ENCODE data around the gene DDX1.

DDX1 gene

GRCh38 chr2:15615301-15615920, 23.7 kb downstream of the DDX1 start:
- no peak overlapping the region for H3K4me3 ChIP-seq (ENCODE audit: insufficient read depth, low read depth, low read length, poor library complexity, severe bottlenecking)
- no peak overlapping the region for H3K27ac ChIP-seq (ENCODE audit: insufficient read depth, low read length, poor library complexity, severe bottlenecking)
- H3K27me3 ChIP-seq (replicated peaks; ENCODE audit: control insufficient read depth, insufficient read depth, low read length, poor library complexity, severe bottlenecking) = no peaks in the 10 kb centered on the region
- no peak for DNase-seq
- H3K4me1 ChIP-seq (ENCODE audit: control insufficient read depth, insufficient read depth, low read length, poor library complexity, severe bottlenecking) = no peaks in the 10 kb centered on the region
- peaks cover 41% of the 10 kb centered on the region for H3K36me3 ChIP-seq (ENCODE audit: control insufficient read depth, insufficient read depth, low read length)
- H3K9me3 ChIP-seq (ENCODE audit: control insufficient read depth, low read length) = no peaks in the 10 kb centered on the region

GRCh38 chr2:15616429-15616828, 24.8 kb downstream of the DDX1 start:
- no peak overlapping the region for H3K27ac ChIP-seq (ENCODE audit: insufficient read depth, low read length, poor library complexity, severe bottlenecking)
- H3K27me3 ChIP-seq (replicated peaks; ENCODE audit: control insufficient read depth, insufficient read depth, low read length, poor library complexity, severe bottlenecking) = no peaks in the 10 kb centered on the region
- H3K4me1 ChIP-seq (ENCODE audit: control insufficient read depth, insufficient read depth, low read length, poor library complexity, severe bottlenecking) = no peaks in the 10 kb centered on the region
- peaks cover 50% of the 10 kb centered on the region for H3K36me3 ChIP-seq (ENCODE audit: control insufficient read depth, insufficient read depth, low read length)
- no peak for DNase-seq
- no peaks in the 10 kb centered on the region for H3K9me3 ChIP-seq (ENCODE audit: control insufficient read depth, low read length)
- H3K4me3 ChIP-seq (ENCODE audit: insufficient read depth, low read depth, low read length, poor library complexity, severe bottlenecking) = no peak overlapping the region

DNA sequence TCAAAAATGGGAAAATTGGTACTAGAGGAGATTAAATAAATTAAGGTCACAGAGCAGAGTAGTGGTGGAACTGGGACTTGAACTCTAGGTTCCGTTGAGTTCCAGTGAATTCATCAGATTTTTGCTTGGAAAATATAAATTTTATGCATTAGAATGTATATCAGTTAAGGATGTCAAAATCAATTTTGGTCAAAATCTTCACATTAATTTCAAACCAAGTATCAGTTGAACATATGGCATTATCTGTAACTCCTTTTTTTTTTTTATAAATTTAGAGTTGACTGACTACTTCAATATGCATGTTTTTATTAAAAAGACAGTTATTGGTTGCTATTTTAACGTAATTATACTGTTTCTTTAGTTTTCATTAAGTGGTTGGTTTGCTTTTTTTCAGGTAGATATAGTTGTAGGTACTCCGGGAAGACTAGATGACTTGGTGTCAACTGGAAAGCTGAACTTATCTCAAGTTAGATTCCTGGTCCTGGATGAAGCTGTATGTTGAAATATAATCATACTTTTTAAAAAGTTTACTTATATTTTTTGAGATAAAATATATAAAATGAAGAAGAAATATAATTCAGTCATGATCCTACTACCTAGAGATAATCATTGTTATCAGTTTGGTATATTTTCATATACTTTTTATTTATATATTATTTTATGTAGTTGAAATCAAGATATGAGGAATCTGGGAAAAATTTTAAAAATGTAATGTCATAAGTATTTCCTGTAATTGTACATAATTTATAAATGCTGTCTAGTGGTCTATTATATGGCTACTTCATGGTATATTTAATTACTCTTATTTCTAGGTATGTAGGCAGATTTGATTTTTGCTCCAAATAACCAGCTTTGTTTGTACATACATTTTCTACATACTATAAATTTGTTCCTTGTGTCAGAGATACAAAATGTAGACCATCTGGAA, 25.4 kb downstream of the DDX1 start:
- no peaks in the 10 kb centered on the region for H3K4me1 ChIP-seq (ENCODE audit: control insufficient read depth, insufficient read depth, low read length, poor library complexity, severe bottlenecking)
- DNase-seq = no peak

DNA sequence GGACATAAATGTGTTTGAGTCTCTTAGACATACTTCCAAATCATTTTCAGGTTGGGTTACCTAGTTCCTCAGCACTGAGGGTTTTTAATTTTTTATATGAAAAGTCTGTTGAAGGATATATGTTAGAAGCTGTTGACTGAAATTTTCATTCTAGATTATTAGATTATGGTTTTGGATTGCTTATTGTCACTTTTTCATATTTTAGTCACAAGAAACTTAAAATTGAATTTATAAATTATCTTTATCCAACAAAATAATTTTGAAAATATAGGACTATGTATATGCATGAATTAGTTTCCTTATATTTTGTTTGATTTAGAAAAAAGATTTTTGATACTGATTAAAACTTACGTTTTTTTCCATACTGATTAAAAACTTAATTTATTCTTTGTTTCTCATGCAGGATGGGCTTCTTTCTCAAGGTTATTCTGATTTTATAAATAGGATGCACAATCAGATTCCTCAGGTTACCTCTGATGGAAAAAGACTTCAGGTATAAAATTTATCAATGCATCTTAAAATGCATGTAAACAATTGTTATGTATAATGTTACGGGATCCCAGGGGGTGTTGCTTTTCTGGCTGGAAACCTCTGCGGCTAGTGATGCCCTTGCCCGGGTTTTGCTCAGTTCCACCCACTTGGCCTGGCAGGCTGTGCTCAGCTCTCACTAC, 26.2 kb downstream of the DDX1 start:
- Histone ChIP-seq H3K27ac (ENCODE audit: insufficient read depth, low read length, poor library complexity, severe bottlenecking) (no peak overlapping the region), H3K36me3 (ENCODE audit: control insufficient read depth, insufficient read depth, low read length) (peaks cover 59% of the 10 kb centered on the region), H3K4me3 (ENCODE audit: insufficient read depth, low read depth, low read length, poor library complexity, severe bottlenecking) (no peak overlapping the region), H3K9me3 (ENCODE audit: control insufficient read depth, low read length) (no peaks in the 10 kb centered on the region), H3K27me3 (replicated peaks; ENCODE audit: control insufficient read depth, insufficient read depth, low read length, poor library complexity, severe bottlenecking) (no peaks in the 10 kb centered on the region), H3K4me1 (ENCODE audit: control insufficient read depth, insufficient read depth, low read length, poor library complexity, severe bottlenecking) (no peaks in the 10 kb centered on the region)
- DNase-seq = no peak

More for the DNA sequence above, 25.4 kb downstream of the DDX1 start:
- Histone ChIP-seq H3K27me3 (replicated peaks; ENCODE audit: control insufficient read depth, insufficient read depth, low read length, poor library complexity, severe bottlenecking) (no peaks in the 10 kb centered on the region), H3K36me3 (ENCODE audit: control insufficient read depth, insufficient read depth, low read length) (peaks cover 52% of the 10 kb centered on the region), H3K9me3 (ENCODE audit: control insufficient read depth, low read length) (no peaks in the 10 kb centered on the region), H3K4me3 (ENCODE audit: insufficient read depth, low read depth, low read length, poor library complexity, severe bottlenecking) (no peak overlapping the region), H3K27ac (ENCODE audit: insufficient read depth, low read length, poor library complexity, severe bottlenecking) (no peak overlapping the region)

- no peak overlapping the region for H3K4me3 ChIP-seq (ENCODE audit: insufficient read depth, low read depth, low read length, poor library complexity, severe bottlenecking)
- no peak overlapping the region for H3K27ac ChIP-seq (ENCODE audit: insufficient read depth, low read length, poor library complexity, severe bottlenecking)
- no peaks in the 10 kb centered on the region for H3K27me3 ChIP-seq (replicated peaks; ENCODE audit: control insufficient read depth, insufficient read depth, low read length, poor library complexity, severe bottlenecking)
- no peaks in the 10 kb centered on the region for H3K9me3 ChIP-seq (ENCODE audit: control insufficient read depth, low read length)
- peaks cover 61% of the 10 kb centered on the region for H3K36me3 ChIP-seq (ENCODE audit: control insufficient read depth, insufficient read depth, low read length)
- H3K4me1 ChIP-seq (ENCODE audit: control insufficient read depth, insufficient read depth, low read length, poor library complexity, severe bottlenecking) = no peaks in the 10 kb centered on the region
- no peak for DNase-seq
These were observed 26.8 kb downstream of the DDX1 start for GRCh38 chr2:15618449-15618855.

GRCh38 chr2:15619076-15619475, 27.4 kb downstream of the DDX1 start:
- Histone ChIP-seq H3K36me3 (ENCODE audit: control insufficient read depth, insufficient read depth, low read length) (peaks cover 67% of the 10 kb centered on the region), H3K4me1 (ENCODE audit: control insufficient read depth, insufficient read depth, low read length, poor library complexity, severe bottlenecking) (no peaks in the 10 kb centered on the region), H3K27me3 (replicated peaks; ENCODE audit: control insufficient read depth, insufficient read depth, low read length, poor library complexity, severe bottlenecking) (no peaks in the 10 kb centered on the region), H3K27ac (ENCODE audit: insufficient read depth, low read length, poor library complexity, severe bottlenecking) (no peak overlapping the region), H3K9me3 (ENCODE audit: control insufficient read depth, low read length) (no peaks in the 10 kb centered on the region), H3K4me3 (ENCODE audit: insufficient read depth, low read depth, low read length, poor library complexity, severe bottlenecking) (no peak overlapping the region)
- no peak for DNase-seq

- Histone ChIP-seq H3K27me3 (replicated peaks; ENCODE audit: control insufficient read depth, insufficient read depth, low read length, poor library complexity, severe bottlenecking) (no peaks in the 10 kb centered on the region), H3K9me3 (ENCODE audit: control insufficient read depth, low read length) (no peaks in the 10 kb centered on the region), H3K36me3 (ENCODE audit: control insufficient read depth, insufficient read depth, low read length) (peaks cover 70% of the 10 kb centered on the region), H3K4me3 (ENCODE audit: insufficient read depth, low read depth, low read length, poor library complexity, severe bottlenecking) (no peak overlapping the region), H3K27ac (ENCODE audit: insufficient read depth, low read length, poor library complexity, severe bottlenecking) (no peak overlapping the region), H3K4me1 (ENCODE audit: control insufficient read depth, insufficient read depth, low read length, poor library complexity, severe bottlenecking) (no peaks in the 10 kb centered on the region)
- DNase-seq = no peak
These were observed 27.8 kb downstream of the DDX1 start for GRCh38 chr2:15619510-15619909.

DNA sequence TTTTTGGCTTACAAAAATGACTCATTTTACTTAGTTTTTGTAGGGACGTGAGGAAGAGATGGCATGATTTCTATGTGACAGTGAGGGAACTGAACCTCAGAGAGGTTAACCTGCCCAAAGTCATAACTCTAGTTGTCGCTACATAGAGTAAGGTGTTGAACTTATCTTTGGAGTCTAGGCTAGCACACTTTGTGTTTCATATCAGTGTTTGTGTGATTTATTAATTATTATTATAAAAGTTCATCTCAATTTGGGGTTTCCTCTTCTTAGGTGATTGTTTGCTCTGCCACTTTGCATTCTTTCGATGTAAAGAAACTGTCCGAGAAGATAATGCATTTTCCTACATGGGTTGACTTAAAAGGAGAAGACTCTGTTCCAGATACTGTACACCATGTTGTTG, 28.3 kb downstream of the DDX1 start:
- H3K36me3 ChIP-seq (ENCODE audit: control insufficient read depth, insufficient read depth, low read length) = peaks cover 73% of the 10 kb centered on the region
- no peak overlapping the region for H3K27ac ChIP-seq (ENCODE audit: insufficient read depth, low read length, poor library complexity, severe bottlenecking)
- no peak overlapping the region for H3K4me3 ChIP-seq (ENCODE audit: insufficient read depth, low read depth, low read length, poor library complexity, severe bottlenecking)
- H3K27me3 ChIP-seq (replicated peaks; ENCODE audit: control insufficient read depth, insufficient read depth, low read length, poor library complexity, severe bottlenecking) = no peaks in the 10 kb centered on the region
- DNase-seq = no peak
- no peaks in the 10 kb centered on the region for H3K4me1 ChIP-seq (ENCODE audit: control insufficient read depth, insufficient read depth, low read length, poor library complexity, severe bottlenecking)
- no peaks in the 10 kb centered on the region for H3K9me3 ChIP-seq (ENCODE audit: control insufficient read depth, low read length)

DNA sequence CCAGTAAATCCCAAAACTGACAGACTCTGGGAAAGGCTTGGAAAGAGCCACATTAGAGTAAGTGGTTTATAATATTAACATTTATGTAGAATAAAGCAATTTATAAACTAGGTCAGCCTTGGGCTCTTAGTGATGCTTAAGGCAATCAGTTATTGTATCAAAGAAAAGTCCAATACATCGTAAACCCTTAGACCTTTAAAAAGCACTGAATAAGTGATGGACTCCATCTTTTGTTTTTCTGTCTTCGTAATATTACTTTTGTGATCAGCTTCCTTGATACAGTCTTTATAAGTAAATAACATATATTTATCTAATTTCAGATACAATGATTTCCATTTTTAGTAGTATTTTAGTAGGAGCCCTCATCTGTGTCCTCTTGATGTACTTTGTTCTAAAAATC, 28.7 kb downstream of the DDX1 start:
- Histone ChIP-seq H3K27ac (ENCODE audit: insufficient read depth, low read length, poor library complexity, severe bottlenecking) (no peak overlapping the region), H3K4me3 (ENCODE audit: insufficient read depth, low read depth, low read length, poor library complexity, severe bottlenecking) (no peak overlapping the region), H3K9me3 (ENCODE audit: control insufficient read depth, low read length) (no peaks in the 10 kb centered on the region), H3K36me3 (ENCODE audit: control insufficient read depth, insufficient read depth, low read length) (peaks cover 73% of the 10 kb centered on the region), H3K27me3 (replicated peaks; ENCODE audit: control insufficient read depth, insufficient read depth, low read length, poor library complexity, severe bottlenecking) (no peaks in the 10 kb centered on the region), H3K4me1 (ENCODE audit: control insufficient read depth, insufficient read depth, low read length, poor library complexity, severe bottlenecking) (no peaks in the 10 kb centered on the region)
- no peak for DNase-seq

Measured in effector memory CD4-positive, alpha-beta T cell (primary cell).